Hepatic stellate cell (primary cell): ENCODE results near the gene BCL2L11.
A peak's percentile ranks its signal among the peaks of the same experiment; 100 is the strongest.

Experiments used
- DNase-seq: peaks from one replicate; pipeline ENCODE4 v3.0.0; 2011; ENCODE audit warnings: low spot score

Gene BCL2L11

GRCh38 chr2:111168528-111169239 lies 48.0 kb downstream of the BCL2L11 start:
- peak; percentile 85 for DNase-seq

- DNase-seq = no peak
These were observed 48.6 kb downstream of the BCL2L11 start for GRCh38 chr2:111169268-111169667.

- no peak for DNase-seq
These were observed 49.2 kb downstream of the BCL2L11 start for GRCh38 chr2:111169924-111170323.

- DNase-seq = no peak
These were observed 50.7 kb downstream of the BCL2L11 start for GRCh38 chr2:111171337-111171930.

- DNase-seq = no peak
These were observed 52.0 kb downstream of the BCL2L11 start for GRCh38 chr2:111172666-111173065.

- no peak for DNase-seq
These were observed 52.6 kb downstream of the BCL2L11 start for GRCh38 chr2:111173338-111173737.

GRCh38 chr2:111173856-111174255 lies 53.1 kb downstream of the BCL2L11 start:
- no peak for DNase-seq

- DNase-seq = no peak
These were observed 54.9 kb downstream of the BCL2L11 start for GRCh38 chr2:111175615-111176014.

- no peak for DNase-seq
These were observed 55.7 kb downstream of the BCL2L11 start for GRCh38 chr2:111176388-111176787.

GRCh38 chr2:111176867-111177266 lies 56.2 kb downstream of the BCL2L11 start:
- no peak for DNase-seq

GRCh38 chr2:111178296-111178695 lies 57.6 kb downstream of the BCL2L11 start:
- no peak for DNase-seq

- DNase-seq = peak; percentile 35
These were observed 58.2 kb downstream of the BCL2L11 start for GRCh38 chr2:111178730-111179405.

GRCh38 chr2:111182121-111182520 lies 61.4 kb downstream of the BCL2L11 start:
- DNase-seq = no peak

GRCh38 chr2:111182740-111183139 lies 62.0 kb downstream of the BCL2L11 start:
- no peak for DNase-seq

- DNase-seq = no peak
These were observed 64.1 kb downstream of the BCL2L11 start for GRCh38 chr2:111184725-111185310.

GRCh38 chr2:111185361-111186022 lies 64.8 kb downstream of the BCL2L11 start:
- DNase-seq = no peak

- DNase-seq = no peak
These were observed 65.5 kb downstream of the BCL2L11 start for GRCh38 chr2:111186121-111186715.

- DNase-seq = no peak
These were observed 66.2 kb downstream of the BCL2L11 start for GRCh38 chr2:111186933-111187332.

- DNase-seq = no peak
These were observed 68.0 kb downstream of the BCL2L11 start for GRCh38 chr2:111188681-111189080.

- no peak for DNase-seq
These were observed 68.4 kb downstream of the BCL2L11 start for GRCh38 chr2:111189106-111189505.

- DNase-seq = no peak
These were observed 70.3 kb downstream of the BCL2L11 start for GRCh38 chr2:111190816-111191540.
